Esophagus muscularis mucosa (tissue), 3 donors: Measurements from ENCODE around the gene IL17C.

Source experiments
- CTCF ChIP-seq, 3 experiments: fragments of 200-600 bp in 2 of 3; fragments of 450-650 bp in 1 of 3; sonication (generic) in 2 of 3; IDR thresholded peaks; one replicate each; pipeline ENCODE4 v1.5.1; 2017 to 2019; ENCODE audit warnings: antibody characterized with exemption in 3 of 3, mild to moderate bottlenecking in 2 of 3, moderate library complexity in 1 of 3
- POLR2A ChIP-seq: fragments of 450-650 bp; IDR thresholded peaks from one replicate; pipeline ENCODE4 v1.6.1; 2017; ENCODE audit warnings: antibody characterized with exemption, moderate library complexity, mild to moderate bottlenecking, low read depth

- TF ChIP-seq CTCF (IDR thresholded peaks at IDR 0.05) = no peak
- no peak for TF ChIP-seq POLR2A
These were observed 38.3 kb downstream of the IL17C start for GRCh38 chr16:88676502-88677242.
